ENCODE measurements around the gene EPS15. TPM values are rescaled to one million over a fixed set of nuclear protein-coding genes. Genes with fewer than 3 reads are reported as not detected.

EPS15 gene
- total and polyA plus RNA-seq, 4 donors, result 8.8 to 52.1 (median 19.1) TPM

DNA sequence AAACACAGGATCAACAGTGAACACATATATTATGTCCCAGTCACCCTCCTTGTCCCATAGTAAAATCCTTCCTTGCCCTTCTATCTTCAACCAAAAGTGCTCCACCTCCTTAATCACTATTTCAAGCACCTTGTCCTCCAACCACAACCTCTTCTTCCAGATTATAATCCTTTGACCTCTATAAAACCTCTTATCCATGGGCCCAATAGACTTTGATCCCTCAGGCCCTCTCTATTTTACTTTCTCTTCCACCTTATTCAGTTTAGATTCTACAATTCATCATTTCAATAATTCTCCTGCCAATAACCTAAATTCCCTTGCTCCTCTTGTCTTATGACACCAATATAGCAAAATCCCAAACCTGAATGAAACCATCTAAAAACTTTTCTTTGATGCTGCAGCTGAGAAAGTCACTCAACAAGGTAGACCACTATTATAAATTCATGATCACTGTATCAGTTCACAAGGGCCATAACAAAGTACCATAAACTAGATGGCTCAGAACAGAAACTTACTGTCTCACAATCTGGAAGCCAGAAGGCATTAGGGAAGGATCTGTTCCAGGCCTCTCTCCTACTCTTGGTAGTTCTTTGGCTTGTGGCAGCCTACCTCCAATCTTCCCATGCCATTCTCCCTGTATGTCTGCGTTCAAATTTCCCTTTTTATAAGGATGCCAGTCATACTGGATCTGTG lies 24.8 kb downstream of the EPS15 start:
- H3K4me1 ChIP-seq (ENCODE audit: control insufficient read depth in 4 of 4, insufficient read depth in 4 of 4, low read length in 3 of 4), result peaks cover 0 to 17% (median 8%) of the 10 kb centered on the region in 4 donors
- WGBS, result 91% methylated on average over 1 of the region's 1 CpG

GRCh38 chr1:51491166-51491981 lies 27.7 kb downstream of the EPS15 start:
- Histone ChIP-seq H3K27me3 (ENCODE audit: control insufficient read depth in 4 of 4, insufficient read depth in 4 of 4, low read length in 3 of 4) (no peaks in the 10 kb centered on the region), H3K27ac (ENCODE audit: low read depth in 1 of 2, low read length in 2 of 2) (no peak overlapping the region), H3K36me3 (ENCODE audit: control insufficient read depth in 4 of 4, insufficient read depth in 3 of 4, low read depth in 1 of 4, low read length in 3 of 4) (no peaks in the 10 kb centered on the region), H3K9me3 (ENCODE audit: control insufficient read depth in 4 of 4, low read length in 3 of 4) (no peaks in the 10 kb centered on the region), H3K9ac (ENCODE audit: low read depth in 1 of 2, low read length in 2 of 2) (no peak overlapping the region), H3K4me1 (ENCODE audit: control insufficient read depth in 4 of 4, insufficient read depth in 4 of 4, low read length in 3 of 4) (peaks cover 0 to 17% (median 8%) of the 10 kb centered on the region in 4 donors), H3K4me3 (ENCODE audit: low read depth in 1 of 3, low read length in 3 of 3) (no peak overlapping the region)
- 71% methylated on average over 4 of the region's 4 CpGs for WGBS
- TF ChIP-seq FOXA1 (IDR thresholded peaks at IDR 0.05) (no peak), FOXA2 (IDR thresholded peaks at IDR 0.05) (no peak), GABPA (IDR thresholded peaks at IDR 0.05 in 1 of 2, conservative IDR thresholded peaks at IDR 0.05 in 1 of 2) (no peak), HNF4A (conservative IDR thresholded peaks at IDR 0.05) (no peak), HNF4G (IDR thresholded peaks at IDR 0.05) (no peak), SP1 (IDR thresholded peaks at IDR 0.05) (no peak), TAF1 (conservative IDR thresholded peaks at IDR 0.05) (no peak), NR2F2 (IDR thresholded peaks at IDR 0.05) (no peak), RAD21 (IDR thresholded peaks at IDR 0.05) (no peak), YY1 (IDR thresholded peaks at IDR 0.05) (no peak), JUND (IDR thresholded peaks at IDR 0.05) (no peak), EGR1 (IDR thresholded peaks at IDR 0.05; ENCODE audit: low read depth in 2 of 2) (no peak)
- TF ChIP-seq, protein P1, sequence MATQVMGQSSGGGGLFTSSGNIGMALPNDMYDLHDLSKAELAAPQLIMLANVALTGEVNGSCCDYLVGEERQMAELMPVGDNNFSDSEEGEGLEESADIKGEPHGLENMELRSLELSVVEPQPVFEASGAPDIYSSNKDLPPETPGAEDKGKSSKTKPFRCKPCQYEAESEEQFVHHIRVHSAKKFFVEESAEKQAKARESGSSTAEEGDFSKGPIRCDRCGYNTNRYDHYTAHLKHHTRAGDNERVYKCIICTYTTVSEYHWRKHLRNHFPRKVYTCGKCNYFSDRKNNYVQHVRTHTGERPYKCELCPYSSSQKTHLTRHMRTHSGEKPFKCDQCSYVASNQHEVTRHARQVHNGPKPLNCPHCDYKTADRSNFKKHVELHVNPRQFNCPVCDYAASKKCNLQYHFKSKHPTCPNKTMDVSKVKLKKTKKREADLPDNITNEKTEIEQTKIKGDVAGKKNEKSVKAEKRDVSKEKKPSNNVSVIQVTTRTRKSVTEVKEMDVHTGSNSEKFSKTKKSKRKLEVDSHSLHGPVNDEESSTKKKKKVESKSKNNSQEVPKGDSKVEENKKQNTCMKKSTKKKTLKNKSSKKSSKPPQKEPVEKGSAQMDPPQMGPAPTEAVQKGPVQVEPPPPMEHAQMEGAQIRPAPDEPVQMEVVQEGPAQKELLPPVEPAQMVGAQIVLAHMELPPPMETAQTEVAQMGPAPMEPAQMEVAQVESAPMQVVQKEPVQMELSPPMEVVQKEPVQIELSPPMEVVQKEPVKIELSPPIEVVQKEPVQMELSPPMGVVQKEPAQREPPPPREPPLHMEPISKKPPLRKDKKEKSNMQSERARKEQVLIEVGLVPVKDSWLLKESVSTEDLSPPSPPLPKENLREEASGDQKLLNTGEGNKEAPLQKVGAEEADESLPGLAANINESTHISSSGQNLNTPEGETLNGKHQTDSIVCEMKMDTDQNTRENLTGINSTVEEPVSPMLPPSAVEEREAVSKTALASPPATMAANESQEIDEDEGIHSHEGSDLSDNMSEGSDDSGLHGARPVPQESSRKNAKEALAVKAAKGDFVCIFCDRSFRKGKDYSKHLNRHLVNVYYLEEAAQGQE (IDR thresholded peaks at IDR 0.05), result no peak
- TF ChIP-seq, protein P2, sequence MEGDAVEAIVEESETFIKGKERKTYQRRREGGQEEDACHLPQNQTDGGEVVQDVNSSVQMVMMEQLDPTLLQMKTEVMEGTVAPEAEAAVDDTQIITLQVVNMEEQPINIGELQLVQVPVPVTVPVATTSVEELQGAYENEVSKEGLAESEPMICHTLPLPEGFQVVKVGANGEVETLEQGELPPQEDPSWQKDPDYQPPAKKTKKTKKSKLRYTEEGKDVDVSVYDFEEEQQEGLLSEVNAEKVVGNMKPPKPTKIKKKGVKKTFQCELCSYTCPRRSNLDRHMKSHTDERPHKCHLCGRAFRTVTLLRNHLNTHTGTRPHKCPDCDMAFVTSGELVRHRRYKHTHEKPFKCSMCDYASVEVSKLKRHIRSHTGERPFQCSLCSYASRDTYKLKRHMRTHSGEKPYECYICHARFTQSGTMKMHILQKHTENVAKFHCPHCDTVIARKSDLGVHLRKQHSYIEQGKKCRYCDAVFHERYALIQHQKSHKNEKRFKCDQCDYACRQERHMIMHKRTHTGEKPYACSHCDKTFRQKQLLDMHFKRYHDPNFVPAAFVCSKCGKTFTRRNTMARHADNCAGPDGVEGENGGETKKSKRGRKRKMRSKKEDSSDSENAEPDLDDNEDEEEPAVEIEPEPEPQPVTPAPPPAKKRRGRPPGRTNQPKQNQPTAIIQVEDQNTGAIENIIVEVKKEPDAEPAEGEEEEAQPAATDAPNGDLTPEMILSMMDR (IDR thresholded peaks at IDR 0.05; ENCODE audit: low read depth, low read length, missing input control), result no peak
- TF ChIP-seq, protein P3, sequence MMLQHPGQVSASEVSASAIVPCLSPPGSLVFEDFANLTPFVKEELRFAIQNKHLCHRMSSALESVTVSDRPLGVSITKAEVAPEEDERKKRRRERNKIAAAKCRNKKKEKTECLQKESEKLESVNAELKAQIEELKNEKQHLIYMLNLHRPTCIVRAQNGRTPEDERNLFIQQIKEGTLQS (IDR thresholded peaks at IDR 0.05), result no peak
- no peak for DNase-seq (ENCODE audit: low spot score)

More for the DNA sequence above, 24.8 kb downstream of the EPS15 start:
- no peak overlapping the region for H3K9ac ChIP-seq (ENCODE audit: low read depth in 1 of 2, low read length in 2 of 2)
- no peak overlapping the region for H3K27ac ChIP-seq (ENCODE audit: low read depth in 1 of 2, low read length in 2 of 2)
- DNase-seq (ENCODE audit: low spot score), result no peak
- TF ChIP-seq HNF4G (IDR thresholded peaks at IDR 0.05) (peak; percentile 21), EGR1 (IDR thresholded peaks at IDR 0.05; ENCODE audit: low read depth in 2 of 2) (no peak), HNF4A (conservative IDR thresholded peaks at IDR 0.05) (peak; percentile 32 to 61)
- TF ChIP-seq, protein P3 (IDR thresholded peaks at IDR 0.05), result no peak
- no peaks in the 10 kb centered on the region for H3K27me3 ChIP-seq (ENCODE audit: control insufficient read depth in 4 of 4, insufficient read depth in 4 of 4, low read length in 3 of 4)
- H3K36me3 ChIP-seq (ENCODE audit: control insufficient read depth in 4 of 4, insufficient read depth in 3 of 4, low read depth in 1 of 4, low read length in 3 of 4), result peaks cover 0 to 3% (median 0%) of the 10 kb centered on the region in 4 donors
- no peak overlapping the region for H3K4me3 ChIP-seq (ENCODE audit: low read depth in 1 of 3, low read length in 3 of 3)
- no peaks in the 10 kb centered on the region for H3K9me3 ChIP-seq (ENCODE audit: control insufficient read depth in 4 of 4, low read length in 3 of 4)

All from liver (tissue), 9 donors.